Panc1 (cell line): Measurements from ENCODE around the gene CNKSR1. TPM values are rescaled to one million over a fixed set of nuclear protein-coding genes. Genes with fewer than 3 reads are reported as not detected.

Source experiments
- ATAC-seq: fragments of 200-7000 bp; cut with Tn5 transposase; 2 replicates; pipeline ENCODE4 v1.9.1; 2020; ENCODE audit warnings: mild to moderate bottlenecking, moderate library complexity
- BruUV-seq: library from RNA; stranded (reverse); fragments of 400-500 nt; replicated peaks from 2 replicates; lab custom pipeline; 2021; lab: Mats Ljungman, UMichigan
- CTCF ChIA-PET: fragments of 300-600 bp; sonication (Branson Sonifier 250); formaldehyde crosslinking; loops from one replicate; lab custom pipeline; 2022; ENCODE audit warnings: antibody characterized with exemption; lab: Charles Lee
- POLR2A ChIA-PET: fragments of 300-600 bp; sonication (Branson Sonifier 250); formaldehyde crosslinking; loops from one replicate; lab custom pipeline; 2022; ENCODE audit warnings: antibody characterized with exemption; lab: Charles Lee
- DNase-seq: peaks from one replicate; pipeline ENCODE4 v3.0.0-alpha.2; 2010; ENCODE audit warnings: low read depth, low spot score
- H3K27ac ChIP-seq: 2 replicates; pipeline ENCODE4 v1.5.1; 2011; ENCODE audit warnings: mild to moderate bottlenecking, low read length, inconsistent platforms
- H3K27me3 ChIP-seq: fragments of 200-500 bp; sonication (Bioruptor generic); 2 replicates; pipeline ENCODE4 v1.6.0; 2014; ENCODE audit warnings: low read length, inconsistent platforms; ENCODE audit not compliant: control insufficient read depth, insufficient read depth
- H3K36me3 ChIP-seq: fragments of 200-500 bp; sonication (Bioruptor generic); 2 replicates; pipeline ENCODE4 v1.5.1; 2014; ENCODE audit warnings: inconsistent platforms, mild to moderate bottlenecking, low read length, moderate library complexity; ENCODE audit not compliant: control insufficient read depth, insufficient read depth
- H3K4me1 ChIP-seq: 2 replicates; pipeline ENCODE4 v1.5.1; 2011; ENCODE audit warnings: inconsistent platforms, mild to moderate bottlenecking, low read length, moderate library complexity; ENCODE audit not compliant: control insufficient read depth, insufficient read depth
- H3K4me3 ChIP-seq, 2 experiments: 2 replicates each; pipeline ENCODE4 v1.5.1; 2011 to 2012; ENCODE audit warnings: low read depth in 2 of 2, low read length in 2 of 2, mild to moderate bottlenecking in 2 of 2, inconsistent platforms in 1 of 2, moderate library complexity in 1 of 2
- H3K9me3 ChIP-seq: fragments of 200-500 bp; sonication (Bioruptor generic); 2 replicates; pipeline ENCODE4 v1.5.1; 2014; ENCODE audit warnings: low read depth, mild to moderate bottlenecking, inconsistent platforms, low read length, moderate library complexity; ENCODE audit not compliant: control insufficient read depth, insufficient read depth
- POLR2AphosphoS5 ChIP-seq: IDR thresholded peaks from 2 replicates; pipeline ENCODE4 v1.6.1; 2012; ENCODE audit warnings: mild to moderate bottlenecking, low read depth, low read length, moderate library complexity
- SIN3A ChIP-seq: IDR thresholded peaks from 2 replicates; pipeline ENCODE4 v1.6.1; 2012; ENCODE audit warnings: low read depth, mild to moderate bottlenecking, low read length, moderate library complexity, borderline replicate concordance; ENCODE audit not compliant: insufficient read depth
- TCF7L2 ChIP-seq: IDR thresholded peaks from 2 replicates; pipeline ENCODE4 v1.6.1; 2011; ENCODE audit warnings: mild to moderate bottlenecking, low read depth, low read length, inconsistent platforms
- in situ Hi-C: cut with HindIII; loops from 2 replicates; pipeline ENCODE4 v1.10.0; 2016; ENCODE audit warnings: low sequenced_read_pairs, low pct_unique_long_range_greater_than_20kb
- intact Hi-C: fragments of 100-400 bp; cut with micrococcal nuclease; formaldehyde crosslinking; loops from one replicate; pipeline ENCODE4 v1.10.0; 2022; ENCODE audit not compliant: unreplicated experiment
- total RNA-seq: library from RNA; stranded (reverse); gene quantifications from one replicate; pipeline ENCODE4 v1.2.1, GENCODE V29; 2021; ENCODE audit not compliant: unreplicated experiment
- TF ChIP-seq, protein P1 (sequence below): fragments of 450-650 bp; IDR thresholded peaks from 2 replicates; pipeline ENCODE4 v1.5.1; 2017; ENCODE audit warnings: mild to moderate bottlenecking
- TF ChIP-seq, protein P2 (sequence below), 2 experiments: IDR thresholded peaks; 2 replicates each; pipeline ENCODE4 v1.6.1; 2011 to 2012; ENCODE audit warnings: low read depth in 2 of 2, control low read depth in 1 of 2, low read length in 1 of 2, mild to moderate bottlenecking in 1 of 2, moderate library complexity in 1 of 2; ENCODE audit not compliant: insufficient read depth in 1 of 2

The CNKSR1 gene
- total RNA-seq, 1 experiment from 2014 or later: 13.7 TPM

DNA sequence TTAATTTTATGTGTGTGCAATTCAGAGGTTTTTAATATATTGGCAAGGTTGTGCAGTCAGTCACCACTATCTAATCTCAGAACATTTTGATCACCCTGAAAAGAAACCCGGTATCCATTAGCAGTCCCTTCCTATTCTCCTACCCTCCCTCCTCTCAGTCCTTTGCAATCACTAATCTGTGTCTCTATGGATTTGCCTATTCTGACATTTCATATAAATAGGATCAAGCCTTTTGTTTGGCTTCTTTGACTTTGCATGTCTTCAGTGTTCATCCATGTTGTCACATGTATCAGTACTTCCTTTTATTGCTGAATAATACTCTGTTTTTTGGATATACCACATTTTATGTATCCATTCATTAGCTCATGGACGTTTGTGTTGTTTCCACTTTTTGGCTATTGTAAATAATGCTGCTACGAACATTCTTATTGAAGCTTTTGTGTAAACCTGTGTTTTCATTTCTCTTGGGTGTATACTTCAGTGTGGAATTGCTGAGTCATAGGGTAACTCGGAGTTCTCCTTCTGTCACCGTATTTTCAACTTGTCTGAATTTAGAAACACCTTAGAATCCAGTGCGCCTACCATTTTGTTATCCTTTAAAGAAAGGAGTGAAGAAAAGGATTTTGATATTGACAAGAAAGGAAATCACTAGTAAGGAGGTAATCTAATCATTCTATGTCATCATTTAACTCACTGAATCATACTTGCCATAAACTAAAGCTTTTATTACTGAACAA, 60.1 kb downstream of the CNKSR1 start:
- H3K27me3 ChIP-seq: no peaks in the 10 kb centered on the region
- intact Hi-C loops (no loop called here), in situ Hi-C loops (no loop called here)
- H3K4me1 ChIP-seq: peaks cover 28% of the 10 kb centered on the region
- H3K36me3 ChIP-seq: peaks cover 6% of the 10 kb centered on the region
- peak overlapping the region; percentile 81 for H3K27ac ChIP-seq
- ChIA-PET POLR2A (interaction anchor here (0.5 kb wide), 1 partner anchor 9 kb away, joined by 3 read pairs; no protein-coding TSS in a partner anchor), CTCF (interaction anchor here (0.6 kb wide), 1 partner anchor 70 kb away, joined by 3 read pairs; no protein-coding TSS in a partner anchor)
- ATAC-seq (no peak), DNase-seq (peak; percentile 18)
- no TSS peak for BruUV-seq
- TF ChIP-seq TCF7L2: no peak
- TF ChIP-seq, protein P1, sequence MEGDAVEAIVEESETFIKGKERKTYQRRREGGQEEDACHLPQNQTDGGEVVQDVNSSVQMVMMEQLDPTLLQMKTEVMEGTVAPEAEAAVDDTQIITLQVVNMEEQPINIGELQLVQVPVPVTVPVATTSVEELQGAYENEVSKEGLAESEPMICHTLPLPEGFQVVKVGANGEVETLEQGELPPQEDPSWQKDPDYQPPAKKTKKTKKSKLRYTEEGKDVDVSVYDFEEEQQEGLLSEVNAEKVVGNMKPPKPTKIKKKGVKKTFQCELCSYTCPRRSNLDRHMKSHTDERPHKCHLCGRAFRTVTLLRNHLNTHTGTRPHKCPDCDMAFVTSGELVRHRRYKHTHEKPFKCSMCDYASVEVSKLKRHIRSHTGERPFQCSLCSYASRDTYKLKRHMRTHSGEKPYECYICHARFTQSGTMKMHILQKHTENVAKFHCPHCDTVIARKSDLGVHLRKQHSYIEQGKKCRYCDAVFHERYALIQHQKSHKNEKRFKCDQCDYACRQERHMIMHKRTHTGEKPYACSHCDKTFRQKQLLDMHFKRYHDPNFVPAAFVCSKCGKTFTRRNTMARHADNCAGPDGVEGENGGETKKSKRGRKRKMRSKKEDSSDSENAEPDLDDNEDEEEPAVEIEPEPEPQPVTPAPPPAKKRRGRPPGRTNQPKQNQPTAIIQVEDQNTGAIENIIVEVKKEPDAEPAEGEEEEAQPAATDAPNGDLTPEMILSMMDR: no peak
- TF ChIP-seq POLR2AphosphoS5: no peak
- no peak for TF ChIP-seq SIN3A
- TF ChIP-seq, protein P2, sequence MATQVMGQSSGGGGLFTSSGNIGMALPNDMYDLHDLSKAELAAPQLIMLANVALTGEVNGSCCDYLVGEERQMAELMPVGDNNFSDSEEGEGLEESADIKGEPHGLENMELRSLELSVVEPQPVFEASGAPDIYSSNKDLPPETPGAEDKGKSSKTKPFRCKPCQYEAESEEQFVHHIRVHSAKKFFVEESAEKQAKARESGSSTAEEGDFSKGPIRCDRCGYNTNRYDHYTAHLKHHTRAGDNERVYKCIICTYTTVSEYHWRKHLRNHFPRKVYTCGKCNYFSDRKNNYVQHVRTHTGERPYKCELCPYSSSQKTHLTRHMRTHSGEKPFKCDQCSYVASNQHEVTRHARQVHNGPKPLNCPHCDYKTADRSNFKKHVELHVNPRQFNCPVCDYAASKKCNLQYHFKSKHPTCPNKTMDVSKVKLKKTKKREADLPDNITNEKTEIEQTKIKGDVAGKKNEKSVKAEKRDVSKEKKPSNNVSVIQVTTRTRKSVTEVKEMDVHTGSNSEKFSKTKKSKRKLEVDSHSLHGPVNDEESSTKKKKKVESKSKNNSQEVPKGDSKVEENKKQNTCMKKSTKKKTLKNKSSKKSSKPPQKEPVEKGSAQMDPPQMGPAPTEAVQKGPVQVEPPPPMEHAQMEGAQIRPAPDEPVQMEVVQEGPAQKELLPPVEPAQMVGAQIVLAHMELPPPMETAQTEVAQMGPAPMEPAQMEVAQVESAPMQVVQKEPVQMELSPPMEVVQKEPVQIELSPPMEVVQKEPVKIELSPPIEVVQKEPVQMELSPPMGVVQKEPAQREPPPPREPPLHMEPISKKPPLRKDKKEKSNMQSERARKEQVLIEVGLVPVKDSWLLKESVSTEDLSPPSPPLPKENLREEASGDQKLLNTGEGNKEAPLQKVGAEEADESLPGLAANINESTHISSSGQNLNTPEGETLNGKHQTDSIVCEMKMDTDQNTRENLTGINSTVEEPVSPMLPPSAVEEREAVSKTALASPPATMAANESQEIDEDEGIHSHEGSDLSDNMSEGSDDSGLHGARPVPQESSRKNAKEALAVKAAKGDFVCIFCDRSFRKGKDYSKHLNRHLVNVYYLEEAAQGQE (IDR thresholded peaks at IDR 0.05; ENCODE audit: insufficient read depth in 1 of 2, low read depth in 2 of 2, low read length in 1 of 2): no peak
- H3K4me3 ChIP-seq: no peak overlapping the region
- no peaks in the 10 kb centered on the region for H3K9me3 ChIP-seq

Other genes with a start within 250 kb of the CNKSR1 start
- 8.5 TPM for gene PAFAH2, start 179.4 kb upstream of the CNKSR1 start, total RNA-seq
- 0.10 TPM for gene EXTL1, start 155.7 kb upstream of the CNKSR1 start, total RNA-seq
- gene SLC30A2, start 131.4 kb upstream of the CNKSR1 start, total RNA-seq: 0.23 TPM
- not detected for gene TRIM63, start 109.9 kb upstream of the CNKSR1 start, total RNA-seq
- 8.0 TPM for gene PDIK1L, start 65.7 kb upstream of the CNKSR1 start, total RNA-seq
- 0.05 TPM for gene FAM110D, start 18.4 kb upstream of the CNKSR1 start, total RNA-seq
- not detected for gene C1orf232, start 8.5 kb upstream of the CNKSR1 start, total RNA-seq
- gene ZNF593, start 7.6 kb upstream of the CNKSR1 start, total RNA-seq: 108 TPM
- not detected for gene ZNF593OS, start 5.7 kb upstream of the CNKSR1 start, total RNA-seq
- gene CATSPER4, start 13.1 kb downstream of the CNKSR1 start, total RNA-seq: not detected
- gene CEP85, start 56.7 kb downstream of the CNKSR1 start, total RNA-seq: 51.8 TPM
- gene SH3BGRL3, start 102.6 kb downstream of the CNKSR1 start, total RNA-seq: 193 TPM
- 23.7 TPM for gene UBXN11, start 129.1 kb downstream of the CNKSR1 start, total RNA-seq
- 1.6 TPM for gene CD52, start 140.5 kb downstream of the CNKSR1 start, total RNA-seq
- gene CRYBG2, start 176.6 kb downstream of the CNKSR1 start, total RNA-seq: 0.64 TPM
- gene ZNF683, start 195.3 kb downstream of the CNKSR1 start, total RNA-seq: not detected
- 0.64 TPM for gene LIN28A, start 233.3 kb downstream of the CNKSR1 start, total RNA-seq